Measurements from ENCODE around the gene TRIP6.

DNA sequence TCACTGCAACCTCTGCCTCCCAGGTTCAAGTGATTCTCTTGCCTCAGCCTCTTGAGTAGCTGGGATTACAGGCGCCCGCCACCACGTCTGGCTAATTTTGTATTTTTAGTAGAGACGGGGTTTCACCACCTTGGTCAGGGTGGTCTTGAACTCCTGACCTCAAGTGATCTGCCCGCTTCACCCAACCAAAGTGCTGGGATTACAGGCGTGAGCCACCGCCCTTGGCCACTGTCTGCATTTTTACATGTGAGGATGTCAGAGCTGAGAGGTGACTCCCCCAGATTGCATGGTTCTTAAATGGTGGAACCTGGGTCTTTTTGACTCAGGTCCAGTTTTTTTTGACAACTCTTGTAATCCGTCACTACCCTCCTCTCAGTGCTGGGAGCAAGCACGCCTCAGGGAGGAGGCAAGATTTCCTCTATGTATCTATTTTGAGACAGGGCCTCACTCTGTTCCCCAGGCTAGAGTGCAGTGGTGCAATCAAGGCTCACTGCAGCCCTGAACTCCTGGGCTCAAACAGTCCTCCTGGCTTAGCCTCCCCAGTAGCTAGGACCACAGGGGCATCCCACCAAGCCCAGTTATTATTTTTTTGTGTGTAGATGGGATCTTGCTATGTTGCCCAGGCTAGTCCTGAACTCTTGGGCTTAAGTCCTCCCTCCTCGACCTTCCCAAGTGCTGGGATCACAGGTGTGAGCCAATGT lies 6.6 kb downstream of the TRIP6 start:
- TF ChIP-seq, protein P1, sequence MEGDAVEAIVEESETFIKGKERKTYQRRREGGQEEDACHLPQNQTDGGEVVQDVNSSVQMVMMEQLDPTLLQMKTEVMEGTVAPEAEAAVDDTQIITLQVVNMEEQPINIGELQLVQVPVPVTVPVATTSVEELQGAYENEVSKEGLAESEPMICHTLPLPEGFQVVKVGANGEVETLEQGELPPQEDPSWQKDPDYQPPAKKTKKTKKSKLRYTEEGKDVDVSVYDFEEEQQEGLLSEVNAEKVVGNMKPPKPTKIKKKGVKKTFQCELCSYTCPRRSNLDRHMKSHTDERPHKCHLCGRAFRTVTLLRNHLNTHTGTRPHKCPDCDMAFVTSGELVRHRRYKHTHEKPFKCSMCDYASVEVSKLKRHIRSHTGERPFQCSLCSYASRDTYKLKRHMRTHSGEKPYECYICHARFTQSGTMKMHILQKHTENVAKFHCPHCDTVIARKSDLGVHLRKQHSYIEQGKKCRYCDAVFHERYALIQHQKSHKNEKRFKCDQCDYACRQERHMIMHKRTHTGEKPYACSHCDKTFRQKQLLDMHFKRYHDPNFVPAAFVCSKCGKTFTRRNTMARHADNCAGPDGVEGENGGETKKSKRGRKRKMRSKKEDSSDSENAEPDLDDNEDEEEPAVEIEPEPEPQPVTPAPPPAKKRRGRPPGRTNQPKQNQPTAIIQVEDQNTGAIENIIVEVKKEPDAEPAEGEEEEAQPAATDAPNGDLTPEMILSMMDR (IDR thresholded peaks at IDR 0.05): no peak
- no peak for TF ChIP-seq POLR2A (IDR thresholded peaks at IDR 0.05)
- no peak for TF ChIP-seq POLR2AphosphoS5 (IDR thresholded peaks at IDR 0.05)
- TF ChIP-seq EP300 (IDR thresholded peaks at IDR 0.05): no peak
